Sigmoid colon (tissue), 4 donors: Measurements from ENCODE around the gene MKKS.

Experiments used
- POLR2AphosphoS5 ChIP-seq, 4 donors: sonication (generic); formaldehyde crosslinking; IDR thresholded peaks; one replicate each; pipeline ENCODE4 v1.6.1; 2017; ENCODE audit warnings: antibody characterized with exemption in 4 of 4
- TF ChIP-seq, protein P1 (sequence below), 4 experiments: fragments of 450-650 bp in 3 of 4; fragments of 200-600 bp in 1 of 4; IDR thresholded peaks; one replicate each; pipeline ENCODE4 v1.5.1; 2016 to 2019; ENCODE audit warnings: antibody characterized with exemption in 4 of 4, mild to moderate bottlenecking in 3 of 4, moderate library complexity in 2 of 4

- TF ChIP-seq, protein P1, sequence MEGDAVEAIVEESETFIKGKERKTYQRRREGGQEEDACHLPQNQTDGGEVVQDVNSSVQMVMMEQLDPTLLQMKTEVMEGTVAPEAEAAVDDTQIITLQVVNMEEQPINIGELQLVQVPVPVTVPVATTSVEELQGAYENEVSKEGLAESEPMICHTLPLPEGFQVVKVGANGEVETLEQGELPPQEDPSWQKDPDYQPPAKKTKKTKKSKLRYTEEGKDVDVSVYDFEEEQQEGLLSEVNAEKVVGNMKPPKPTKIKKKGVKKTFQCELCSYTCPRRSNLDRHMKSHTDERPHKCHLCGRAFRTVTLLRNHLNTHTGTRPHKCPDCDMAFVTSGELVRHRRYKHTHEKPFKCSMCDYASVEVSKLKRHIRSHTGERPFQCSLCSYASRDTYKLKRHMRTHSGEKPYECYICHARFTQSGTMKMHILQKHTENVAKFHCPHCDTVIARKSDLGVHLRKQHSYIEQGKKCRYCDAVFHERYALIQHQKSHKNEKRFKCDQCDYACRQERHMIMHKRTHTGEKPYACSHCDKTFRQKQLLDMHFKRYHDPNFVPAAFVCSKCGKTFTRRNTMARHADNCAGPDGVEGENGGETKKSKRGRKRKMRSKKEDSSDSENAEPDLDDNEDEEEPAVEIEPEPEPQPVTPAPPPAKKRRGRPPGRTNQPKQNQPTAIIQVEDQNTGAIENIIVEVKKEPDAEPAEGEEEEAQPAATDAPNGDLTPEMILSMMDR (IDR thresholded peaks at IDR 0.05) = no peak
- TF ChIP-seq POLR2AphosphoS5 (IDR thresholded peaks at IDR 0.05) = no peak
Observed at GRCh38 chr20:10468340-10468845, 34.4 kb upstream of the MKKS start.
